Measurements from ENCODE around the gene ZSWIM6. TPM values are rescaled to one million over a fixed set of nuclear protein-coding genes. Genes with fewer than 3 reads are reported as not detected.

ZSWIM6 gene
- 1 to 10 TPM; 3.2 to 4.9 TPM for total RNA-seq

GRCh38 chr5:61331407-61332357 lies at the start of gene ZSWIM6:
ZSWIM6 (plus strand) TSS chr5:61332258; CDS start chr5:61332273, 15 bp downstream.
- Mint-ChIP-seq H3K27me3 (peaks cover 18% of the 10 kb centered on the region), H3K36me3 (ENCODE audit: low read depth) (peaks cover 25% of the 10 kb centered on the region), H3K4me1 (peaks cover 33% of the 10 kb centered on the region), H3K4me3 (peak within 1 kb of the TSS; percentile 83), H3K9me3 (no peaks in the 10 kb centered on the region), H3K27ac (peak within 1 kb of the TSS; percentile 93)
- peak; percentile 88 for ATAC-seq (replicated peaks)

GRCh38 chr5:61283471-61283870 lies 48.6 kb upstream of the ZSWIM6 start:
- H3K4me3 Mint-ChIP-seq, result no peak overlapping the region
- H3K27ac Mint-ChIP-seq, result no peak overlapping the region
- H3K4me1 Mint-ChIP-seq, result no peaks in the 10 kb centered on the region
- peak; percentile 36 for ATAC-seq (replicated peaks)
- no peaks in the 10 kb centered on the region for H3K36me3 Mint-ChIP-seq (ENCODE audit: low read depth)
- H3K27me3 Mint-ChIP-seq, result no peaks in the 10 kb centered on the region
- no peaks in the 10 kb centered on the region for H3K9me3 Mint-ChIP-seq

DNA sequence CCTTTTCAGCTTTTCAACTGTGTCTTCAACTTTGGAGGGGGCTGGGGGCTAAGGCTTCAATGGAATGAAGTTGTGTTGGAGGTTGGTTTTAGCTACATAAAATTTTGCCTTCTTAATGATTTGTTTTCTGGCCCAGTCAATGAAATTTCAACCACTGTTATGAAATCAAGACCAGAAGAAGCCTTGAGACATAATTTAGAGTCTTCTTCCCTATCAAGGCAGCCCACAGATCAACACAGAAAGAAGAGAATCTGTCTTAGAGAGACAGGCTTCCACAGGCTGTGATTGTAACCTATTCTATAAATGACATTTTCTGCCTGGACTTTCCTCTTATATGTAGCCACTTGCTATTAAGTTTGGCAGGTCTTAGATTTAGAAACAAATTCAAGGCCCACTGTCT lies 46.5 kb upstream of the ZSWIM6 start:
- H3K9me3 Mint-ChIP-seq, result no peaks in the 10 kb centered on the region
- no peak overlapping the region for H3K4me3 Mint-ChIP-seq
- H3K27me3 Mint-ChIP-seq, result no peaks in the 10 kb centered on the region
- H3K36me3 Mint-ChIP-seq (ENCODE audit: low read depth), result no peaks in the 10 kb centered on the region
- no peaks in the 10 kb centered on the region for H3K4me1 Mint-ChIP-seq
- ATAC-seq (replicated peaks), result no peak
- no peak overlapping the region for H3K27ac Mint-ChIP-seq

- no peaks in the 10 kb centered on the region for H3K9me3 Mint-ChIP-seq
- ATAC-seq (replicated peaks), result no peak
- no peaks in the 10 kb centered on the region for H3K4me1 Mint-ChIP-seq
- H3K4me3 Mint-ChIP-seq, result no peak overlapping the region
- no peaks in the 10 kb centered on the region for H3K36me3 Mint-ChIP-seq (ENCODE audit: low read depth)
- H3K27me3 Mint-ChIP-seq, result no peaks in the 10 kb centered on the region
- H3K27ac Mint-ChIP-seq, result no peak overlapping the region
Observed at GRCh38 chr5:61286446-61287132, 45.5 kb upstream of the ZSWIM6 start.

GRCh38 chr5:61287474-61287873 lies 44.6 kb upstream of the ZSWIM6 start:
- Mint-ChIP-seq H3K27ac (no peak overlapping the region), H3K4me3 (no peak overlapping the region), H3K9me3 (no peaks in the 10 kb centered on the region), H3K27me3 (no peaks in the 10 kb centered on the region), H3K36me3 (ENCODE audit: low read depth) (no peaks in the 10 kb centered on the region), H3K4me1 (no peaks in the 10 kb centered on the region)
- no peak for ATAC-seq (replicated peaks)

DNA sequence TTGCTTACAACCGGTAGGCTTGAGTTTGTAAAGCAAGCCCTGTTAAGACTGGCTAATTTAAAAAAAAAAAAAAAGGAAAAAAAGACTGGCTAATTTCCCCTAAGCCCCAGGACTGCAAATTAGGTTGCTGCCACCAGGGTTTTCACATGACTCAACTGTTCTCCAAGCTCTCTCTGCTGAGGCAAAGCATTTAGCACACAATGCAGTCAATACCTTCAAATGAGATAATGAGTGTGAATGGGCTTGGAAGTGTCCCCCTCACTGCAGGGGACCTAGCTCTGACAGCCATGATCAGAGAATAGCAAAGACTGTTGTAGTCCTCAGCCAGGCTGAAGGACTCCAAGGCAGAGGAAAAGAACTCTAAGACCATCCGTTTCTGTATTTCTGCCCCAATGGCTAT lies 42.8 kb upstream of the ZSWIM6 start:
- no peaks in the 10 kb centered on the region for H3K9me3 Mint-ChIP-seq
- no peaks in the 10 kb centered on the region for H3K27me3 Mint-ChIP-seq
- H3K4me3 Mint-ChIP-seq, result no peak overlapping the region
- H3K36me3 Mint-ChIP-seq (ENCODE audit: low read depth), result no peaks in the 10 kb centered on the region
- H3K4me1 Mint-ChIP-seq, result no peaks in the 10 kb centered on the region
- H3K27ac Mint-ChIP-seq, result no peak overlapping the region
- ATAC-seq (replicated peaks), result no peak

- no peak for ATAC-seq (replicated peaks)
- no peak overlapping the region for H3K27ac Mint-ChIP-seq
- H3K27me3 Mint-ChIP-seq, result no peaks in the 10 kb centered on the region
- H3K9me3 Mint-ChIP-seq, result no peaks in the 10 kb centered on the region
- H3K36me3 Mint-ChIP-seq (ENCODE audit: low read depth), result no peaks in the 10 kb centered on the region
- no peaks in the 10 kb centered on the region for H3K4me1 Mint-ChIP-seq
- no peak overlapping the region for H3K4me3 Mint-ChIP-seq
Observed at GRCh38 chr5:61289669-61290306, 42.3 kb upstream of the ZSWIM6 start.

DNA sequence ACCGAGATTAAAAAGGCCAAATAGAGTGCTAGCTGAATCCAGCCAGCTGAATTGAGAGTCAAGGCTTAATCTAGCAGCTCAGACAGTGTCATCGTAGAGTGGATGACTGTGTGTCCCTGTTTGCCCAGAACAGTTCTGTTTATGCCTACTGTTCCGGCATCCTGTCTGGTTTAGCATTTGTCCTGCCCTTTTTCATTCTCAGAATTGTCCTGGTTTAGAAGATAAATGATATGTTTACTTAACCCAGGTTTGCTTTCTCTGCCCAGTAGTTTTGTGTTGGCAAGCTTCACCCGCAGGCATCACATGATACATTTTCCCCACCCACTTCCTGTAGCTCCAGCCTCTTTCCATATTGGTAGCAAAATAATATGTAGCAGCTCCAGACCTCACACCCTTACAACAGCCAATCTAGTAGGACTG lies 41.3 kb upstream of the ZSWIM6 start:
- no peaks in the 10 kb centered on the region for H3K36me3 Mint-ChIP-seq (ENCODE audit: low read depth)
- no peaks in the 10 kb centered on the region for H3K27me3 Mint-ChIP-seq
- ATAC-seq (replicated peaks), result no peak
- H3K4me1 Mint-ChIP-seq, result no peaks in the 10 kb centered on the region
- no peaks in the 10 kb centered on the region for H3K9me3 Mint-ChIP-seq
- no peak overlapping the region for H3K4me3 Mint-ChIP-seq
- H3K27ac Mint-ChIP-seq, result no peak overlapping the region

DNA sequence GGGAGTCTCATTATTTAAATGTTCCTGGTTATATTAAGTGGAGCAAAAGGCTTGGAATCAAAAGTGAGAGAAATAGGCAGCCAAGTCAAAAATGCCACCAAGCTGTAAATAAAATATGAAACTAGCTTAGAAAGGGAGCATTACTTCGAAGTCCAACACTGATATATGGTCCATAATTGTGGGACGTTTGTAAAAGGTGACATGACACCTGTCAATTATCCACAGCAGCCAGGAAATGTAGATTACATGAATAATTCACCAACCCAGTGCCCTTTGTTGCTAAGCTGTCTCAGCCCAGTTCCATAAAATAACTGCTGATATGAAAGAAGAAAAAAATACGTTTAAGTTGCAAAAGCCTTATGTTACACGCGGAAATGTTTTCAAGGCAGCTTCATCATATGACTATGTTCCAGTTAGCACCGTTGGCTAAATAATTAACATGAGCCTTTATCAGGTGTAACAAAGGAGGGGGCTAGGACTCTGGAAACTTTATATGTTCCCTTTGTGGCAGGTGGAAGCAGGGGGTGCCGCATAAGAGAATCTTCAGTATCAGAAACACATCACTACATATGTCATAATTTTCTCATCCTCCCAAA lies 39.9 kb upstream of the ZSWIM6 start:
- Mint-ChIP-seq H3K36me3 (ENCODE audit: low read depth) (no peaks in the 10 kb centered on the region), H3K27ac (no peak overlapping the region), H3K4me3 (no peak overlapping the region), H3K9me3 (no peaks in the 10 kb centered on the region), H3K4me1 (no peaks in the 10 kb centered on the region), H3K27me3 (no peaks in the 10 kb centered on the region)
- ATAC-seq (replicated peaks), result no peak

GRCh38 chr5:61293071-61293470 lies 39.0 kb upstream of the ZSWIM6 start:
- Mint-ChIP-seq H3K4me1 (no peaks in the 10 kb centered on the region), H3K9me3 (no peaks in the 10 kb centered on the region), H3K27me3 (no peaks in the 10 kb centered on the region), H3K36me3 (ENCODE audit: low read depth) (no peaks in the 10 kb centered on the region), H3K4me3 (no peak overlapping the region), H3K27ac (no peak overlapping the region)
- no peak for ATAC-seq (replicated peaks)

- no peak overlapping the region for H3K4me3 Mint-ChIP-seq
- H3K27ac Mint-ChIP-seq, result no peak overlapping the region
- no peaks in the 10 kb centered on the region for H3K27me3 Mint-ChIP-seq
- no peaks in the 10 kb centered on the region for H3K36me3 Mint-ChIP-seq (ENCODE audit: low read depth)
- no peaks in the 10 kb centered on the region for H3K4me1 Mint-ChIP-seq
- no peaks in the 10 kb centered on the region for H3K9me3 Mint-ChIP-seq
- ATAC-seq (replicated peaks), result no peak
Observed at GRCh38 chr5:61293873-61294272, 38.2 kb upstream of the ZSWIM6 start.

DNA sequence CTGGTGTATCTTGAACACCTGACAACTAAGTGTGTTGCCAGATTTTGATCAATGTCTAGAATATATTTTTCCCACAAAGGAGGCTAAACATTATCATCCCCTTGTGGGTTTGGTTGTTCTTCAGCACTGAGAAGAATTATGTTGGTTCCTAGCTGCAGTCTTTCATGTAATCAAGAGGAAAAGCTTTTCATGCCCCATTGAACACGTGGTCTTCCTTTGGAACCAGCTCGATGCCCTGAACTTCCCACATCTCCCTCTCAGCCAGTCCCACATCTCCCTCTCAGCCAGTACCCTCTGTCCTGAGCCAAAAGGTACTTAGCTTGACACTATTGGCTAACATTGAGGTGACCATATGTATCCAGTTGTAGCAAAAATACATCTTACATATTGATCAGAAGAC lies 36.7 kb upstream of the ZSWIM6 start:
- no peak overlapping the region for H3K4me3 Mint-ChIP-seq
- H3K27me3 Mint-ChIP-seq, result no peaks in the 10 kb centered on the region
- no peaks in the 10 kb centered on the region for H3K4me1 Mint-ChIP-seq
- H3K36me3 Mint-ChIP-seq (ENCODE audit: low read depth), result no peaks in the 10 kb centered on the region
- no peak overlapping the region for H3K27ac Mint-ChIP-seq
- no peaks in the 10 kb centered on the region for H3K9me3 Mint-ChIP-seq
- ATAC-seq (replicated peaks), result no peak

DNA sequence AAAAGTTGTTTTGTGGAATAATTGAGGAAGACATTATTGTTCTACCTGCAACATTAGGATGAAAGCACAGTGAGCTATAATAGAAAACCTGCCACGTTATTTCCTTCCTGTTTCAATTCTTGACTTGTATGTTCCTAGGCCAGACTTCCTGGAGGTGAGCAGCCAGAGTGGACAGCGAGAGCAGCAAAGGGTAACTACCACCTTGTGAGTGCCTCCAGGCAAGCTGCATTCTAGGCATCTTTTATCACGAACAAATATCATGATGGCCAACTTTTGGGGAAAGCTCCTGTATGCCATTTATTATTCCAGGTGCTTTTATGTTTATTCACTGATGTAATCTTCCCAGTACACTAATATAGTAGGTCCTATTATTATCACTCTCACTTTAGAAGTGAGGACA lies 34.0 kb upstream of the ZSWIM6 start:
- peaks cover 3% of the 10 kb centered on the region for H3K27me3 Mint-ChIP-seq
- no peaks in the 10 kb centered on the region for H3K4me1 Mint-ChIP-seq
- no peaks in the 10 kb centered on the region for H3K9me3 Mint-ChIP-seq
- ATAC-seq (replicated peaks), result no peak
- H3K36me3 Mint-ChIP-seq (ENCODE audit: low read depth), result no peaks in the 10 kb centered on the region
- no peak overlapping the region for H3K4me3 Mint-ChIP-seq
- peak overlapping the region; percentile 10 for H3K27ac Mint-ChIP-seq

GRCh38 chr5:61298580-61298979 lies 33.5 kb upstream of the ZSWIM6 start:
- Mint-ChIP-seq H3K27me3 (peaks cover 3% of the 10 kb centered on the region), H3K36me3 (ENCODE audit: low read depth) (no peaks in the 10 kb centered on the region), H3K27ac (no peak overlapping the region), H3K4me1 (no peaks in the 10 kb centered on the region), H3K9me3 (no peaks in the 10 kb centered on the region), H3K4me3 (no peak overlapping the region)
- ATAC-seq (replicated peaks), result peak; percentile 24
